DMS153 treated with DMSO at 0.1 percent for 48 hours (cell line): ENCODE measurements around the gene PKN2.

Experiments used
- DNase-seq: peaks from one replicate; lab custom pipeline; 2025; ENCODE audit not compliant: unreplicated experiment; lab: John Stamatoyannopoulos, UW

PKN2 gene

DNA sequence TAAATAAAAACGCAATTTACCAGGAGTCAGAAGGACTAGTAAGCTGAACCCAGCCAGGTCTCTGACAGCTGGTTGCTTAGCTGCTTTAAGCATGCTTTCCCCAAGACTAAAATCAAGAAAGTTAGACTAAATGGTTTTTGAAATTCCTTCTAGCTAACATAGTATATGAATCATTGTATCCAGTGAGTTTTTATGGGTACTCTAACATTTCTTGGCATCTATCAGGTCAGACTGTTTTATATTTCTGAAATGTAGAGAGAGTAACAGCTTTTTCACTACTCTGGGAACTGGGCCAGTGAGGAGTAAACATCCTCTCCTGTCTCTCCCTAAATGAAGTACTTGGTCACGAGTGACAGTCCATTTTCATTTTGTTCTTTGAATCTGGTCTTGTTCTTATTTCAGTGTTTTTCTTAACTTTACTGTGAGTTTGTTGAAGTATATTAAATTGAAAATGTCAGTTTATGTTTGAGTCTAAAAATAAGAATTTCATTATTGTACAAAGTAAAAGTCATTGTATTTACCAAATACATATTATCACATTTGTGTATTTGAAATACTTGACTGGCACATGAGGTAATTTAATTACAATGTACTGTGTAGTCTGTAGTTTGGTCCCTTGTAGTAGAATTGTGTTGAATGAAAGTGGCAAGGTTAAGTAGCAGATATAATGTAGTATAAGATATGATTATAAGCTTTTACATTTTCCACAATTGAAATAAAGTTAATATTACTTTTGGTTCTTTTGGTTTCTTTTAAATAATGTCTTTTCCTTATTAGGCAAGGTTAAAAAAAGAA is 47.6 kb downstream of the PKN2 start:
- DNase-seq: peak; percentile 32

GRCh38 chr1:88735382-88735781 is 51.3 kb downstream of the PKN2 start:
- DNase-seq: no peak

GRCh38 chr1:88735909-88736308 is 51.8 kb downstream of the PKN2 start:
- no peak for DNase-seq

GRCh38 chr1:88736633-88737248 is 52.7 kb downstream of the PKN2 start:
- no peak for DNase-seq

GRCh38 chr1:88737338-88737927 is 53.4 kb downstream of the PKN2 start:
- no peak for DNase-seq

- no peak for DNase-seq
Observed at GRCh38 chr1:88740784-88741183, 56.7 kb downstream of the PKN2 start.

DNA sequence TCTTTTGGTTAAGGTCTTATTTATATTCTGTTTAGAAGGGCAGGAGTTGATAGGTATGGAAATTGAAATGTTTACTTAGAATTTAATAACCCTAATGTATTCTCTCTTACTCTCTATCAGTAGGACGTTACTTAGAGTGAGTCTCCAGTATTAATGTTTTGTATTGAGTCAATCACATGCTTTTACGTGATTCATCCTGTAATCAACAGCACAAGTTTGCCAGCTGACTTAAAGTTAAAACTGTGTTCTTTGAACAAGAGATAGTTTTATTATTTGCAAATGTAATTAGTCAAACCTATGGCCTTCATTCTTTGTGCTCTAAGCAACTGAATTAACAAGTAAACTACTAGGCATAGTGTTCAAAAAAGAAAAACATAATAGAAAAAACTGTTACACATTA is 57.3 kb downstream of the PKN2 start:
- DNase-seq: no peak

DNA sequence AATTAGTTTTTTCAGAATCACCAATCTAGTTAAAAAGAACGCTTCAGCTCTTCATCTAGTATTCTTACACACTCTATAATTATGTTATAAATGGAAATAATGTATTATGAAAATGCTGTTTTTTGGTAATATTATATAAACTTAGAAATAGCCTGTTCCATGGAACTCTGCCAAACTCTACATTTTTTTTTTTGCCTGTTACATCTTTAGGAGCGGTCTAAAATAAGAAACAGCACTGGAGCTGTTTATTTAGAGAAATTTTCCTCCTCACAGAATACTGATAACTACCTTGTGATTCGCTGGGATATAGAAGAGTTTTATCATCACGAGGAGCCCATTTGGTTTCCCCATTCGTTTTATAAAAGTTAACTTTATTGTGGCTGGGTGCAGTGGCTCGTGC is 58.5 kb downstream of the PKN2 start:
- no peak for DNase-seq

- DNase-seq: no peak
Observed at GRCh38 chr1:88744142-88744541, 60.1 kb downstream of the PKN2 start.

DNA sequence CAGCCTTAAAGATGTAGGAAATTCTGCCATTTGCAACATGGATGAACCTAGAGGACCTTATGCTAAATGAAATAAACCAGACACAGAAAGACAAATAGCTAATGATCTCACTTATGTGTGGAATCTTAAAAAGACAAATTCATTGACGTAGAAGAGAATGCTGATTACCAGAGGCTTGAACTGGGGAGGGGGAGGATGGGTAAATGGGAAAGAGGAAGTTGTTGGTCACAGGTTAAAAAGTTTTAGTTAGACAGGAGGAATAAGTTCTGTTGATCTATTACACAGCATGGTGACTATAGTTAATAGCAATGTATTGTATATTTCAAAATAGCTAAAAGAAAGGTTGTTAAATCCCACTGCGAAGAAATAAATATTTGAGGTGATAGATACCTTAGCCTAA is 62.8 kb downstream of the PKN2 start:
- DNase-seq: no peak

DNA sequence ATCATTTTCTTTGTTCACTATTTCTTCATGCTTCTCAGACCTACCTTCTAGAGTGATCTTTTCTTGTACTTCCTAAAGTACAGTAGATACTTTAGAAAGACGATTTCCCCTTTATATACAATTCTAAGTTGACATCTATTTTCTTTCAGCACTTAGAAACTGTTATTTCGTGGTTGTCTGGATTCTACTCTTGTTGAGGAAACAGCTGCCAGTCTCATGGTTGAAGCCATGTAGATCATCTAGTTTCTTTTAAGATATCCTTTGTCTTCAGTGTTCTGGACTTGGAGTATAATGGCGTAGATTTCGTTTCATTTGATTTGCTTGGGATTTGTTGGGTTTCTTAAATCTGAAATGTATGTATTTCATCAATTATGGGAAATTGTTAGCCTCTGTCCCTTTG is 67.6 kb downstream of the PKN2 start:
- no peak for DNase-seq

DNA sequence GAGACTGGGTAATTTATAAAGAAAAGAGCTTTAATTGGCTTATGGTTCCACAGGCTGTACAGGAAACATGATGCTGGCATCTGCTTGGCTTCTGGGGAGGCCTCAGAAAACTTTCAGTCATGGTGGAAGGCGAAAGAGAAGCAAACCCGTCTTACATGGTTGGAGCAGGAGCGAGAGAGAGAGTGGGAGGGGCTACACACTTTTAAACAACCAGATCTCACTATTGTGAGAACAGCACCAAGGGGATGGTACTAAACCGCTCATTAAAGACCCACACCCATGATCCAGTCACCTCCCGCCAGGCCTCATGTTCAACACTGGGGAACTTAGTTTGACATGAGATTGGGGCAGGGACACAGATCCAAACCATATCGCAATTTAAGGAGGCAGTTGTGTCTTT is 69.4 kb downstream of the PKN2 start:
- DNase-seq: no peak

DNA sequence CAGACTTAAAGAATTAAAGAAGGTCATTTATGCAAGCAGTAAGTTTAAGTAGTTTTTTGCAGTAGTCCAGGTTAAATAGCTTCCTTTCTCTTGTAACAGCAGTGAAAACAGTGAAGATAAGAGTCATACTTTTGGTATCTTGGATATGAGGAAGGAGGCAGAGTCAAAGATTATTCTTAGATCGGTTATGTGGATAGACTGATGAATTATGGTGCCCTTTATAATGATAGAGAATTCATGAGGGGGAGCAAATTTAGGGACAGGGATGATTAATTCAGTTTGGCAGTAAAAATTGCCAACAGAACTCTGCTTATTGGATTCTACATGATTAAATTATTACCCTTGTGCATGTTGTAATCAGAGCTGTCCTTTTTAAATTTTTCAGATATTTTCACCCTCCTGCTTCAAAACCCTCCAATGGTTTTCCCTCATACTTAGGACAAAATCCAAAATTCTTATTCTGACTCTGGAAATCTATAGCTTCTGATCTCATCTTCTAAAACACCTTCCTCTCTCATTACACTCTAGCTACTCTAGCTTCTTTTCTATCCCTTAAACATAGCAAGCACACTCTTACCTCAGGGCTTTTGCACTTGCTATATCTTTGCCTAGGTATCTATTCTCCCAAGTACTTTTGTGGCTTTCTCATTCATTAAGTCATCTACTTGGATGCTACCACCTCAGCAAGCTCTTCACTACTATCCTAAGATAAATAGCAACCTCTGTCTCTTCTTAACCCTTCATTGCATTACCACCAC is 79.8 kb downstream of the PKN2 start:
- DNase-seq: no peak

- no peak for DNase-seq
Observed at GRCh38 chr1:88768187-88768586, 84.1 kb downstream of the PKN2 start.

DNA sequence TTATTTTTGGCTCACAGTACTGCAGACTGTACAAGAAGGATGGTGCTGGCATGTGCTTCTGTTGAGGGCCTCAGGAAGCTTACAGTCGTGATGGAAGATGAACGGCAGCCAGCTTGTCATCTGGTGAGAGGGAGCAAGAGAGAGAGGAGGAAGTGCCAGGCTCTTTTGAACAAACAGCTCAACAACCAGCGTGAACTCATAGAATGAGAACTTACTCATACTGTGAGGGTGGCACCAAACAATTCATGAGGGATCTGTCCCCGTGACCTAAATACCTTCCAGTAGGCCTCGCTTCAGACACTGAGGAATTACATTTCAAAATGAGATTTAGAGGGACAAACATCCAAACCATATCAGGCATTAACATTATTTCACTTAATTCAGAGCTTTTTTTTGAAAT is 84.7 kb downstream of the PKN2 start:
- no peak for DNase-seq

- DNase-seq: no peak
Observed at GRCh38 chr1:88773540-88774150, 89.6 kb downstream of the PKN2 start.

DNA sequence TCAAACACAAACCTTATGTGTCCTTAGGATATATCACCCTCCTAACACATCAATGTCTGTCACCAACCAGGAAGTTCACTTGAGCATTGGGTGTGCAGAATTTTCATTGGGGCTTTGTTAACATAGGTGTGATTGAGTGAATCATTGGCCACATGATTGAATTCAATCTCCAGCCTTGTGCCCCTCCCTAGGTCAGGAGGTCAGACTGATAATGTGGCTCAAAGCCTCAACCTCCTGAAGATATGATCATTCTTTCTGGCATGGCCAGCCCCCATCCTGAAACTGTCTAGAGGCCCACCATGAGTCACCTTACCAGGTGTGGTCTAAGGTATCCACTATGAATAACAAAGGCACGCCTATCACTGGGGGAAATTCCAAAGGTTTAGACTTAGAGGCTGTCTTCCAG is 90.1 kb downstream of the PKN2 start:
- no peak for DNase-seq

- no peak for DNase-seq
Observed at GRCh38 chr1:88777604-88778149, 93.6 kb downstream of the PKN2 start.

DNA sequence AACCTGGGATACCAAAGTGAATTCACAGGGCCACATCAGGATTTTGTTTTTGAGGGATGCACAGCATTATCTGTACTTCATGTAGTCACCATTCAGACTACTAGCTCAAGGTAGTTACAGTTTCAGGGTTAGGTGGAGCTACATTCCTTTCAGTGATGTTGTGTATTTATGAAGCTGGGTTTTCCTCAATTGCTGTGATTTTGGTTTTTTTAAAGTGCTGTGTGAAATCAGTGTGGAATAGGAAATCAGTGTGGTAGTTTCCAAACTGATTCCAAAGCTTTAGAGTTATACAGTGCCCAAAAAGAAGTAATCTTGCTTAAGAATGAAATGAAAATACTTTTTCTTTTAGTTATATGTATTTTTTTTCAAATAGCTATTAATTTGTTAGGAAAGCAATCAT is 95.8 kb downstream of the PKN2 start:
- no peak for DNase-seq

DNA sequence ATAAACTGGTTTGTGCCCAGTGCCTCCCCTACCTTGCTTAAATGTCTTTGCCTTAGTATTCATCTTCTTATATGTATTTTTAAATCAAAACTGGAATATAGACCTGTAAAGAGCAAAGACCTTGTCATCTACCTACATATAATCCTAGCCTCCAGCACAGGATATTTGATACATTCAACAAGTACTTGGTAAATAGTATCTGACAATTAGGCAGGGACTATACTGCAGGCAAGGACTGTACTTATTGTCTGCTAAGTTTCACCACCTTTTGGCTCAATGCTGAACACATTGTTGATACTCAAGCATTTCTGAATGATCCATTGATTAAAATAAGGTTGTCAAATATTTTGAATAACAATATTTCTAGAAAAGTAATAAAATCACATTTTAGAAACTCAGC is 96.4 kb downstream of the PKN2 start:
- no peak for DNase-seq

GRCh38 chr1:88783145-88783544 is 99.1 kb downstream of the PKN2 start:
- DNase-seq: no peak
